WI38 (cell line): ENCODE measurements around the gene MYRF.
A peak's percentile ranks its signal among the peaks of the same experiment; 100 is the strongest.

ENCODE experiments used
- H3K4me3 ChIP-seq: 2 replicates; pipeline ENCODE4 v1.5.1; 2011; ENCODE audit warnings: low read depth, mild to moderate bottlenecking, control low read depth, low read length
- CTCF ChIP-seq: IDR thresholded peaks from 2 replicates; pipeline ENCODE4 v1.5.1; 2012; ENCODE audit warnings: low read depth, mild to moderate bottlenecking, control low read depth, low read length

Gene MYRF

GRCh38 chr11:61752117-61752924 lies at the start of gene MYRF:
Gene MYRF, plus strand, starts transcription at chr11:61752636. Its CDS starts 109 bp downstream, at chr11:61752745.
- peak; percentile 37 for TF ChIP-seq CTCF
- peak within 1 kb of the TSS; percentile 48 for H3K4me3 ChIP-seq

DNA sequence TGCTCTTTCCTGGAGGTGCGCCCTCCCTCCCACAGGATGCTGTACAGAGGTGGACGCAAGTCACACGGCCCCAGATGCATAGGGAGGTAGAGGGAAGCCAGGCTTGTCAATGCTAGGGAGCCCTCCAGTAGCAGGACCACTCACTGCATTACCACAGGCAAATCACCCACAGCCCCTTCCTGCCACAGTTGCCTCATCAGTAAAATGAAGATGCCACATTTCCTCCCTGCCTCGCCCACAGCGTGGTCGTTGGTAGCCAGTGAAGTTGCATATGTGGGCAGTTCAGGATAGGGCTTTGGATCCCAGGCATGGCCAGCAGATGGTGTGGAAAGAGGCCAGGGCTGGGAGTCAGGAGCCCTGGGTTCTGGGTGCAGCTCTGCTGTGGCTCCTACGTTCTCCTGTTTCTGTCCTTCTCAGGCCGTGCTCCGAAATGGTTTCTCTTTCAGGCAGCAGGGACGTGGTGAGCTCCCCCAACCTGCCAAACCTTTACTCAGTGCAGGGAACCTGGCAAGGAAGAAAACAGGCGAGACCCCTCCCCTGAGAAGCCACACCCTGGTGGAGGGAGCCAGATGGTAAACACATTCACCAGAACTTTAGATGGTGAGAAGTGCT lies 49.6 kb upstream of the MYRF start:
- TF ChIP-seq CTCF = no peak
- no peak overlapping the region for H3K4me3 ChIP-seq

GRCh38 chr11:61704838-61705237 lies 47.6 kb upstream of the MYRF start:
- no peak for TF ChIP-seq CTCF
- no peak overlapping the region for H3K4me3 ChIP-seq

DNA sequence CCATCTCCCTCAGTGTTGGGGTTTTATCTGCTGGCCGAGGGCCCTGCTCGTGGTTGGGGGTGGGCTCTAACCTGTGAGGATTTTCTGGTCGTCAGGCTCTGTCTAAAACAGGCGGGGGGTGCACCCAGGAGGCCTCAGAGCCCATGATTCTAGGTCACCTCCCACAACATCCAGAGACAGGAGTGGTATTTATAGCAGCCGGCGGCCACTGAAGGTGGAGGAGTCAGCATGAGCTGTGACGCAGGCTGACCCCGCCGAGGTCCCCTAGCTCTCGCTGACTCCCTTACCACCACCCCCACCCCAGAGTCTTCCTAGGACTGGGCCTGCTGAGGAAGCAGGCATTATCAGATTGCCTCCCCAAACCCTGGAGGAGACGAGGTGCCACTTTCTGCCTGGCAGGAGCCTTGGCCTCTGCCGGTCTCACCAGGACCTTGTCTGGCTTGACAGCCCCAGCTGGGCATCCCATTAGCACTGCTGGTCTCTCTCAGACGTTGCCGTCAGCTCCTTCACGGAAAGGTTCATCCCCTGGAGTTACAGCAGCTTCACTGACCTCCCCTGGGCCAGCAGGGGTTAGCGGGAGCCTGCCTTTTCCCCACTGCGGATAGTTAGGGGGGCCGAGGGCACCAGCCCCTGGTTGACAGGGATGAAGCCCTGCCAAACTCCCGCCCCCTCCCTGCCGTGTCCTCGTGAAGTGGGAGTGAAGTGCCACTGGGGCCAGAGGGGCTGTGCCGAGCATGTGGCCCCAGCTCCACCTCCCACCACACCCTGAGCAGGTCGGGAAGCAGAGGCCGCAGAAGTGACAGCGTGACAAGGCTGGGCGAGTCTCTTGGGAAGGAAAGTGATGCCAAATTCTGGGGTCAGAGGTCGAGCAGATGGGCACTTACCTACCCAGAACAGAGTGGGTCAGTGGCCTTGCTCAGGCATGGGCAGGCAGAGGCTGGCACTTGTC lies 45.7 kb upstream of the MYRF start:
- H3K4me3 ChIP-seq = no peak overlapping the region

DNA sequence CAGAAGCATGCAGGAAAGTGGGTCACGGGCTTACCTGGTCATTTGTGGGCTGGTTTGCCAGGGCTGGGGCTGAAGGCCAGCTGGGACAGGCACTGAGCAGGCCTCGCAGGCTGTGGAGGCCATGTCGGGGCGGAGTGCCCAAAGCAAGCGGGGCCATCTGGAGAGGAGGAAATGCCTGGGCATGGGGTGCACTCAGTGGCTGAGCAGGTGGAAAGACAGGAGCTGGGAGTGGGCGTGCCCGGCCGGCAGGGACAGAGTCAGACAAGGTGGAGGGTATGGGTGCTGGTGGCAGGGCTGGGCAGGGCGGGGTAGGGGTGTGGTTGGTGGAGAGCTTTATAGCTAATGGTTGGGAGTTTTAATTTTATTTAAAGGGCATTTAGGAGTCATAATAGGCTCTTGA lies 44.9 kb upstream of the MYRF start:
- TF ChIP-seq CTCF = no peak
- H3K4me3 ChIP-seq = no peak overlapping the region

More for the DNA sequence above, 45.7 kb upstream of the MYRF start:
- TF ChIP-seq CTCF = no peak

DNA sequence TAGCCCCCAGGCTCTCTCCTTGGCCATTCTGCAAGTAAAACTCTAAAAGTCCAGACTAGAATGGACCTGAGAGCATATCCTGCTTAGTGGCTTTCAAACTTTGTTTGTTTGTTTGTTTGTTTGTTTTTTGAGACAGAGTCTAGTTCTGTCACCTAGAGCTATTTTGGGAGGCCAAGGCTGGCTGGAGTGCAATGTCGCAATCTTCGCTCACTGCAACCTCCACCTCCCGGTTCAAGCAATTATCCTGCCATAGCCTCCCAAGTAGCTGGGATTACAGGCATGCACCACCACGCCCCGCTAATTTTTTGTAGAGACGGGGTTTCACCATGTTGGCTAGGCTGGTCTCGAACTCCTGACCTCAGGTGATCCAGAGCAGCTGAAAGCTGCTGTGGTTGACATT lies 43.3 kb upstream of the MYRF start:
- no peak overlapping the region for H3K4me3 ChIP-seq
- TF ChIP-seq CTCF = no peak
